Dermis blood vessel endothelial cell (primary cell): ENCODE data around the gene HES5. TPM values are rescaled to one million over a fixed set of nuclear protein-coding genes. Genes with fewer than 3 reads are reported as not detected.

Source experiments
- DNase-seq: peaks from one replicate; pipeline ENCODE4 v3.0.0; 2010
- total RNA-seq: library from RNA; depleted of rRNA; stranded (reverse); fragments of >200 nt; gene quantifications from 2 replicates; pipeline ENCODE4 v1.2.3, GENCODE V29; 2014

HES5 gene
- total RNA-seq, 1 donor from 2014 or later, result 0.17 TPM

- peak; percentile 81 for DNase-seq
These were observed 16.6 kb upstream of the HES5 start for GRCh38 chr1:2546515-2547209.

- peak; percentile 91 for DNase-seq
These were observed 15.9 kb upstream of the HES5 start for GRCh38 chr1:2545754-2546514.

- no peak for DNase-seq
These were observed 15.0 kb upstream of the HES5 start for GRCh38 chr1:2544875-2545640.

- DNase-seq, result no peak
These were observed 14.2 kb upstream of the HES5 start for GRCh38 chr1:2544093-2544874.

GRCh38 chr1:2543543-2544092 lies 13.6 kb upstream of the HES5 start:
- no peak for DNase-seq

GRCh38 chr1:2542246-2542915 lies 12.3 kb upstream of the HES5 start:
- no peak for DNase-seq

GRCh38 chr1:2541619-2542245 lies 11.7 kb upstream of the HES5 start:
- no peak for DNase-seq

- no peak for DNase-seq
These were observed 10.9 kb upstream of the HES5 start for GRCh38 chr1:2540816-2541492.

GRCh38 chr1:2539312-2539907 lies 9.3 kb upstream of the HES5 start:
- DNase-seq, result no peak

- DNase-seq, result no peak
These were observed 8.8 kb upstream of the HES5 start for GRCh38 chr1:2538872-2539271.

- DNase-seq, result no peak
These were observed 8.3 kb upstream of the HES5 start for GRCh38 chr1:2538376-2538775.

- DNase-seq, result no peak
These were observed 7.7 kb upstream of the HES5 start for GRCh38 chr1:2537784-2538115.

- no peak for DNase-seq
These were observed 5.9 kb upstream of the HES5 start for GRCh38 chr1:2535981-2536380.

GRCh38 chr1:2535455-2535854 lies 5.4 kb upstream of the HES5 start:
- DNase-seq, result no peak

- DNase-seq, result peak; percentile 53
These were observed 4.8 kb upstream of the HES5 start for GRCh38 chr1:2534687-2535441.

GRCh38 chr1:2534315-2534686 lies 4.2 kb upstream of the HES5 start:
- no peak for DNase-seq

- no peak for DNase-seq
These were observed 3.3 kb upstream of the HES5 start for GRCh38 chr1:2533365-2533764.

GRCh38 chr1:2532485-2533160 lies 2.6 kb upstream of the HES5 start:
- DNase-seq, result no peak
